Cerebellar nuclear complex (tissue), 1 donor: ENCODE data around the gene EFNA5.
A peak's percentile ranks its signal among the peaks of the same experiment; 100 is the strongest.

ENCODE experiments used
- DNase-seq, 2 experiments: peaks; one replicate each; lab custom pipeline; 2025; lab: John Stamatoyannopoulos, UW

EFNA5 gene

GRCh38 chr5:107426209-107426608, 244.5 kb downstream of the EFNA5 start:
- DNase-seq: no peak

- no peak for DNase-seq
Measured at GRCh38 chr5:107425541-107426031, 245.2 kb downstream of the EFNA5 start.

GRCh38 chr5:107424491-107424890, 246.2 kb downstream of the EFNA5 start:
- no peak for DNase-seq

- no peak for DNase-seq
Measured at GRCh38 chr5:107422494-107422893, 248.2 kb downstream of the EFNA5 start.

- DNase-seq: no peak
Measured at GRCh38 chr5:107419498-107419897, 251.2 kb downstream of the EFNA5 start.

GRCh38 chr5:107418902-107419301, 251.8 kb downstream of the EFNA5 start:
- no peak for DNase-seq

GRCh38 chr5:107418071-107418470, 252.7 kb downstream of the EFNA5 start:
- no peak for DNase-seq

- DNase-seq: no peak
Measured at GRCh38 chr5:107415762-107416161, 255.0 kb downstream of the EFNA5 start.

GRCh38 chr5:107414802-107415201, 255.9 kb downstream of the EFNA5 start:
- DNase-seq: no peak

- DNase-seq: no peak
Measured at GRCh38 chr5:107413754-107414153, 257.0 kb downstream of the EFNA5 start.

GRCh38 chr5:107408564-107408963, 262.2 kb downstream of the EFNA5 start:
- DNase-seq: no peak

- no peak for DNase-seq
Measured at GRCh38 chr5:107407713-107408298, 262.9 kb downstream of the EFNA5 start.

- DNase-seq: no peak
Measured at GRCh38 chr5:107404595-107405374, 266.0 kb downstream of the EFNA5 start.

- DNase-seq: no peak
Measured at GRCh38 chr5:107403228-107403953, 267.3 kb downstream of the EFNA5 start.

GRCh38 chr5:107402434-107403227, 268.1 kb downstream of the EFNA5 start:
- peak in 1 of 2 experiments; percentile 36 for DNase-seq

- peak in 1 of 2 experiments; percentile 3 for DNase-seq
Measured at GRCh38 chr5:107401470-107402122, 269.1 kb downstream of the EFNA5 start.

GRCh38 chr5:107400328-107400727, 270.4 kb downstream of the EFNA5 start:
- no peak for DNase-seq

- DNase-seq: no peak
Measured at GRCh38 chr5:107398703-107399102, 272.0 kb downstream of the EFNA5 start.

- DNase-seq: no peak
Measured at GRCh38 chr5:107396351-107396690, 274.4 kb downstream of the EFNA5 start.

GRCh38 chr5:107395632-107396350, 274.9 kb downstream of the EFNA5 start:
- DNase-seq: no peak

- no peak for DNase-seq
Measured at GRCh38 chr5:107393851-107394250, 276.9 kb downstream of the EFNA5 start.
